Psoas muscle (tissue), 8 donors: Measurements from ENCODE around the gene SMARCAL1. TPM values are rescaled to one million over a fixed set of nuclear protein-coding genes. Genes with fewer than 3 reads are reported as not detected.

Experiments used
- ATAC-seq, 4 donors: fragments of 200-7000 bp; cut with Tn5 transposase; one replicate each; pipeline ENCODE4 v1.9.1; 2020; ENCODE audit warnings: moderate library complexity in 3 of 4, mild to moderate bottlenecking in 2 of 4
- DNase-seq, 2 donors: peaks; one replicate each; pipeline ENCODE4 v3.0.0-alpha.2; 2020
- H3K27ac ChIP-seq: fragments of 200-600 bp; one replicate; pipeline ENCODE4 v1.8.0; 2022
- H3K27me3 ChIP-seq, 3 donors: fragments of 200-600 bp in 1 of 3; one replicate each; pipeline versions ENCODE4 v1.6.1 to v1.8.0; 2013 to 2022; ENCODE audit warnings: low read length in 2 of 3, mild to moderate bottlenecking in 2 of 3, moderate library complexity in 1 of 3; ENCODE audit not compliant: insufficient read depth in 3 of 3
- H3K36me3 ChIP-seq, 2 donors: fragments of 200-600 bp in 1 of 2; one replicate each; pipeline versions ENCODE4 v1.6.1 to v1.8.0; 2013 to 2022; ENCODE audit warnings: low read depth in 1 of 2, mild to moderate bottlenecking in 1 of 2, moderate library complexity in 1 of 2; ENCODE audit not compliant: insufficient read depth in 1 of 2
- H3K4me1 ChIP-seq: fragments of 200-600 bp; one replicate; pipeline ENCODE4 v1.8.0; 2022
- H3K4me3 ChIP-seq: fragments of 200-600 bp; one replicate; pipeline ENCODE4 v1.8.0; 2022; ENCODE audit warnings: mild to moderate bottlenecking
- H3K9me3 ChIP-seq: fragments of 200-600 bp; one replicate; pipeline ENCODE4 v1.8.0; 2022
- CTCF ChIP-seq: fragments of 200-600 bp; IDR thresholded peaks from one replicate; pipeline ENCODE4 v1.8.0; 2022; ENCODE audit warnings: antibody characterized with exemption
- WGBS, 3 donors: extraction: QIAGEN DNeasy Blood & Tissue Kit; methylation state at CpG; one replicate each; pipeline versions ENCODE4 v1.1.6 to v1.1.7; 2013; 5-methylcytosine and 5-hydroxymethylcytosine counted together
- intact Hi-C, 2 donors: fragments of 100-400 bp; cut with DNase I; formaldehyde crosslinking; loops; one replicate each; pipeline versions ENCODE4 v1.11.0 to v1.14.2; 2022
- polyA plus RNA-seq, 3 donors: library from polyadenylated mRNA; stranded (reverse); fragments of 200-250 nt; gene quantifications; one replicate each; pipeline ENCODE4 v1.2.3, GENCODE V29; 2013
- total RNA-seq, 4 donors: library from RNA; stranded (reverse); fragmentation: NEBNext Ultra II Directional in 2 of 4; extraction: Animal tissue kit (Norgen Biotek cat#: 25700) in 2 of 4; gene quantifications; one replicate each; pipeline versions ENCODE4 v1.2.1 to v1.2.4, GENCODE V29; 2021 to 2023
- donor health status: healthy with polysubstance abuse.
- donor health status: DM: no; HTN: no; CAD: no; lungs with moderate emphysema.
- donor health status: Bipolar disorder and iron deficiency.
- donor health status: healthy.
- donor health status: DM: yes; HTN: yes; CAD: no.
- donor health status: DM: no; HTN: no; CAD: no.
- donor health status: DM: no; HTN: no; CAD: no.
- donor health status: DM: yes; HTN: yes; CAD: no.

The SMARCAL1 gene
- total and polyA plus RNA-seq, 7 donors: 7.9 to 18.3 (median 11.4) TPM

GRCh38 chr2:216415541-216415940, 3.3 kb downstream of the SMARCAL1 start:
- Histone ChIP-seq H3K4me3 (no peak overlapping the region), H3K4me1 (peaks cover 8% of the 10 kb centered on the region), H3K9me3 (no peaks in the 10 kb centered on the region), H3K27me3 (no peaks in the 10 kb centered on the region), H3K27ac (no peak overlapping the region), H3K36me3 (peaks cover 11 to 55% of the 10 kb centered on the region in 2 donors)
- ATAC-seq (no peak), DNase-seq (no peak)
- no peak for TF ChIP-seq CTCF
- WGBS, 3 donors: 49 to 85% (median 54%) methylated on average over 3 of the region's 3 CpGs
- intact Hi-C loops: no loop called here

GRCh38 chr2:216416571-216417307, 4.5 kb downstream of the SMARCAL1 start:
- Histone ChIP-seq H3K36me3 (peaks cover 11 to 67% of the 10 kb centered on the region in 2 donors), H3K27ac (no peak overlapping the region), H3K4me3 (no peak overlapping the region), H3K27me3 (no peaks in the 10 kb centered on the region), H3K9me3 (no peaks in the 10 kb centered on the region), H3K4me1 (peaks cover 8% of the 10 kb centered on the region)
- no peak for TF ChIP-seq CTCF
- 72 to 88% (median 81%) methylated on average over 6 of the region's 6 CpGs for WGBS, 3 donors
- no peak for DNase-seq
- intact Hi-C loops: no loop called here
- no peak for ATAC-seq

GRCh38 chr2:216418981-216419380, 6.7 kb downstream of the SMARCAL1 start:
- Histone ChIP-seq H3K27me3 (no peaks in the 10 kb centered on the region), H3K4me1 (peaks cover 9% of the 10 kb centered on the region), H3K4me3 (no peak overlapping the region), H3K27ac (no peak overlapping the region), H3K36me3 (peaks cover 14 to 90% of the 10 kb centered on the region in 2 donors), H3K9me3 (no peaks in the 10 kb centered on the region)
- ATAC-seq (no peak), DNase-seq (no peak)
- TF ChIP-seq CTCF: no peak
- intact Hi-C loops: no loop called here
- WGBS, 3 donors: 77 to 86% (median 82%) methylated on average over 1 of the region's 1 CpG

- Histone ChIP-seq H3K36me3 (peaks cover 11 to 82% of the 10 kb centered on the region in 2 donors), H3K9me3 (no peaks in the 10 kb centered on the region), H3K4me3 (no peak overlapping the region), H3K4me1 (peaks cover 20% of the 10 kb centered on the region), H3K27ac (no peak overlapping the region), H3K27me3 (no peaks in the 10 kb centered on the region)
- ATAC-seq (no peak), DNase-seq (no peak)
- no peak for TF ChIP-seq CTCF
- intact Hi-C loops: loop anchor here in 1 of 2 donors (5.0 kb wide), 1 partner anchor 303 kb away; no protein-coding TSS in a partner anchor
- WGBS, 3 donors: 83 to 89% (median 85%) methylated on average over 9 of the region's 9 CpGs
These were observed 8.2 kb downstream of the SMARCAL1 start for GRCh38 chr2:216420367-216421101.
